ENCODE measurements around the gene C11orf16. TPM values are rescaled to one million over a fixed set of nuclear protein-coding genes. Genes with fewer than 3 reads are reported as not detected.

The C11orf16 gene
- total and polyA plus RNA-seq, 4 donors: not detected

GRCh38 chr11:8942518-8943066 lies 9.8 kb upstream of the C11orf16 start, which contains the start of gene ASCL3:
TSS of gene ASCL3 (minus strand) at chr11:8943016. CDS start at chr11:8938161, 4,855 bp downstream.
- Histone ChIP-seq H3K27ac (ENCODE audit: low read depth in 1 of 2, low read length in 2 of 2) (no peak within 1 kb of the TSS), H3K9me3 (ENCODE audit: control insufficient read depth in 4 of 4, low read length in 3 of 4) (no peaks in the 10 kb centered on the region), H3K9ac (ENCODE audit: low read depth in 1 of 2, low read length in 2 of 2) (no peak within 1 kb of the TSS), H3K27me3 (ENCODE audit: control insufficient read depth in 4 of 4, insufficient read depth in 4 of 4, low read length in 3 of 4) (no peaks in the 10 kb centered on the region), H3K4me3 (ENCODE audit: low read depth in 1 of 3, low read length in 3 of 3) (no peak within 1 kb of the TSS), H3K36me3 (ENCODE audit: control insufficient read depth in 4 of 4, insufficient read depth in 3 of 4, low read depth in 1 of 4, low read length in 3 of 4) (peaks cover 0 to 6% (median 4%) of the 10 kb centered on the region in 4 donors), H3K4me1 (ENCODE audit: control insufficient read depth in 4 of 4, insufficient read depth in 4 of 4, low read length in 3 of 4) (no peaks in the 10 kb centered on the region)
- no peak for TF ChIP-seq FOXA2 (IDR thresholded peaks at IDR 0.05)
- TF ChIP-seq, protein P1, sequence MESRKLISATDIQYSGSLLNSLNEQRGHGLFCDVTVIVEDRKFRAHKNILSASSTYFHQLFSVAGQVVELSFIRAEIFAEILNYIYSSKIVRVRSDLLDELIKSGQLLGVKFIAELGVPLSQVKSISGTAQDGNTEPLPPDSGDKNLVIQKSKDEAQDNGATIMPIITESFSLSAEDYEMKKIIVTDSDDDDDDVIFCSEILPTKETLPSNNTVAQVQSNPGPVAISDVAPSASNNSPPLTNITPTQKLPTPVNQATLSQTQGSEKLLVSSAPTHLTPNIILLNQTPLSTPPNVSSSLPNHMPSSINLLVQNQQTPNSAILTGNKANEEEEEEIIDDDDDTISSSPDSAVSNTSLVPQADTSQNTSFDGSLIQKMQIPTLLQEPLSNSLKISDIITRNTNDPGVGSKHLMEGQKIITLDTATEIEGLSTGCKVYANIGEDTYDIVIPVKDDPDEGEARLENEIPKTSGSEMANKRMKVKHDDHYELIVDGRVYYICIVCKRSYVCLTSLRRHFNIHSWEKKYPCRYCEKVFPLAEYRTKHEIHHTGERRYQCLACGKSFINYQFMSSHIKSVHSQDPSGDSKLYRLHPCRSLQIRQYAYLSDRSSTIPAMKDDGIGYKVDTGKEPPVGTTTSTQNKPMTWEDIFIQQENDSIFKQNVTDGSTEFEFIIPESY (IDR thresholded peaks at IDR 0.05): no peak
- TF ChIP-seq SP1 (IDR thresholded peaks at IDR 0.05): no peak
- DNase-seq (ENCODE audit: low spot score): no peak
- 71% methylated on average over 5 of the region's 5 CpGs for WGBS

- Histone ChIP-seq H3K9ac (ENCODE audit: low read depth in 1 of 2, low read length in 2 of 2) (no peak overlapping the region), H3K4me1 (ENCODE audit: control insufficient read depth in 4 of 4, insufficient read depth in 4 of 4, low read length in 3 of 4) (no peaks in the 10 kb centered on the region), H3K4me3 (ENCODE audit: low read depth in 1 of 3, low read length in 3 of 3) (no peak overlapping the region), H3K27ac (ENCODE audit: low read depth in 1 of 2, low read length in 2 of 2) (no peak overlapping the region), H3K36me3 (ENCODE audit: control insufficient read depth in 4 of 4, insufficient read depth in 3 of 4, low read depth in 1 of 4, low read length in 3 of 4) (no peaks in the 10 kb centered on the region), H3K27me3 (ENCODE audit: control insufficient read depth in 4 of 4, insufficient read depth in 4 of 4, low read length in 3 of 4) (no peaks in the 10 kb centered on the region), H3K9me3 (ENCODE audit: control insufficient read depth in 4 of 4, low read length in 3 of 4) (no peaks in the 10 kb centered on the region)
- 71% methylated on average over 8 of the region's 8 CpGs for WGBS
- TF ChIP-seq REST (IDR thresholded peaks at IDR 0.05): no peak
- TF ChIP-seq YY1 (IDR thresholded peaks at IDR 0.05): peak; percentile 43
- TF ChIP-seq, protein P1 (IDR thresholded peaks at IDR 0.05): no peak
- no peak for TF ChIP-seq EGR1 (IDR thresholded peaks at IDR 0.05; ENCODE audit: low read depth in 2 of 2)
- peak in 1 of 2 donors; percentile 37 for TF ChIP-seq RXRA (IDR thresholded peaks at IDR 0.05)
- no peak for TF ChIP-seq HNF4G (IDR thresholded peaks at IDR 0.05)
- no peak for TF ChIP-seq MAX (IDR thresholded peaks at IDR 0.05)
- peak; percentile 99 for TF ChIP-seq NR2F2 (IDR thresholded peaks at IDR 0.05)
- no peak for DNase-seq (ENCODE audit: low spot score)
These were observed 8.8 kb upstream of the C11orf16 start for GRCh38 chr11:8941341-8942103.
